Measurements from ENCODE around the gene JPT2. TPM values are rescaled to one million over a fixed set of nuclear protein-coding genes. Genes with fewer than 3 reads are reported as not detected.

The JPT2 gene
- total and polyA plus RNA-seq, 8 donors: 13.4 to 118 (median 37.1) TPM

DNA sequence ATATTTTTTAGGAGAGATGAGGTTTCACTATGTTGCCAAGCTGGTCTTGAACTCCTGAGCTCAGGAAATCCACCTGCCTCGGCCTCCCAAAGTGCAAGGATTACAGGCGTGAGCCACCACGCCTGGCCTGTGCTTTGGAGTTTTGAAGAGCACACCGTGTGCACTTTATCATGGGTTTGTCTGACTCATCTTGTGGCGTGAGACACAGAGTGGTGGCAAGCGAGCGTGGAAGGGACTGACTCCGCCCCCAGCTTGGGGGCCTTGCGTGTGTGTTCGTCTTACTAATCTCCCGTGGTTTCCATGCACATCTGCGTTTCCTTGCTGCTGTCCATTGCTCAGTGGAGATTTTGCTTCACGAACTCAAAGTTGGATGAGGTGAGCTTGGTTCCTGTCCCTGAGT lies 43.0 kb upstream of the JPT2 start:
- H3K4me1 ChIP-seq: peaks cover 11 to 36% (median 22%) of the 10 kb centered on the region in 4 donors
- no peaks in the 10 kb centered on the region for H3K27me3 ChIP-seq
- no peak for DNase-seq
- H3K9me3 ChIP-seq: no peaks in the 10 kb centered on the region
- intact Hi-C loops (cut with DNase I; ENCODE audit: low total_unique reads): no loop called here
- no peak overlapping the region for H3K4me3 ChIP-seq
- TF ChIP-seq EP300 (IDR thresholded peaks at IDR 0.05) (no peak), POLR2AphosphoS5 (IDR thresholded peaks at IDR 0.05) (no peak), POLR2A (IDR thresholded peaks at IDR 0.05) (no peak)
- TF ChIP-seq, protein P1, sequence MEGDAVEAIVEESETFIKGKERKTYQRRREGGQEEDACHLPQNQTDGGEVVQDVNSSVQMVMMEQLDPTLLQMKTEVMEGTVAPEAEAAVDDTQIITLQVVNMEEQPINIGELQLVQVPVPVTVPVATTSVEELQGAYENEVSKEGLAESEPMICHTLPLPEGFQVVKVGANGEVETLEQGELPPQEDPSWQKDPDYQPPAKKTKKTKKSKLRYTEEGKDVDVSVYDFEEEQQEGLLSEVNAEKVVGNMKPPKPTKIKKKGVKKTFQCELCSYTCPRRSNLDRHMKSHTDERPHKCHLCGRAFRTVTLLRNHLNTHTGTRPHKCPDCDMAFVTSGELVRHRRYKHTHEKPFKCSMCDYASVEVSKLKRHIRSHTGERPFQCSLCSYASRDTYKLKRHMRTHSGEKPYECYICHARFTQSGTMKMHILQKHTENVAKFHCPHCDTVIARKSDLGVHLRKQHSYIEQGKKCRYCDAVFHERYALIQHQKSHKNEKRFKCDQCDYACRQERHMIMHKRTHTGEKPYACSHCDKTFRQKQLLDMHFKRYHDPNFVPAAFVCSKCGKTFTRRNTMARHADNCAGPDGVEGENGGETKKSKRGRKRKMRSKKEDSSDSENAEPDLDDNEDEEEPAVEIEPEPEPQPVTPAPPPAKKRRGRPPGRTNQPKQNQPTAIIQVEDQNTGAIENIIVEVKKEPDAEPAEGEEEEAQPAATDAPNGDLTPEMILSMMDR (IDR thresholded peaks at IDR 0.05): no peak
- H3K27ac ChIP-seq: no peak overlapping the region
- 92 to 94% (median 92%) methylated on average over 13 of the region's 13 CpGs for WGBS, 5 donors
- H3K36me3 ChIP-seq: peaks cover 56 to 96% (median 93%) of the 10 kb centered on the region in 4 donors

DNA sequence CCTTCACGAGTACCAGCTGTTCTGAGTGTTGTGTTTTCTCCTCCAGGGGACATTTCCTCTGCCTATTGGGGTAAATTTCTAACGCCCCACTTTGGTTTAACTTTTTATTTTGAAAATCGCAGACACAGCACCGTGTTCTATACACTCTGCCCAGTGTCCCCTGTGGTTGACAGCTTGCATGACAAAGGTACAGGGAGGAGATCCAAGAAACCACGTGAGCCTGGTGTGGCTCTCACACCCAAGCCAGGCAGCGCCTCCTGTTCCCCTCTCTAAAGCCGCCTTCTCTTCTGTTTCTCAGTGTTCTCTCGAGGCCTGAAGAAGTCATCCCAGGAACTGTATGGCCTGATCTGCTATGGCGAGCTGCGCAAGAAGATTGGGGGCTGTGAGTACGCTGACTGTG lies 40.6 kb upstream of the JPT2 start:
- Histone ChIP-seq H3K4me3 (no peak overlapping the region), H3K27me3 (no peaks in the 10 kb centered on the region), H3K4me1 (peaks cover 5 to 11% (median 6%) of the 10 kb centered on the region in 4 donors), H3K36me3 (peaks cover 75 to 99% (median 96%) of the 10 kb centered on the region in 4 donors), H3K9me3 (no peaks in the 10 kb centered on the region), H3K27ac (no peak overlapping the region)
- DNase-seq: no peak
- intact Hi-C loops (cut with DNase I; ENCODE audit: low total_unique reads): no loop called here
- TF ChIP-seq, protein P1 (IDR thresholded peaks at IDR 0.05): no peak
- TF ChIP-seq POLR2A (IDR thresholded peaks at IDR 0.05) (no peak), POLR2AphosphoS5 (IDR thresholded peaks at IDR 0.05) (no peak), EP300 (IDR thresholded peaks at IDR 0.05) (no peak)
- WGBS, 5 donors: 91 to 93% (median 91%) methylated on average over 11 of the region's 11 CpGs

DNA sequence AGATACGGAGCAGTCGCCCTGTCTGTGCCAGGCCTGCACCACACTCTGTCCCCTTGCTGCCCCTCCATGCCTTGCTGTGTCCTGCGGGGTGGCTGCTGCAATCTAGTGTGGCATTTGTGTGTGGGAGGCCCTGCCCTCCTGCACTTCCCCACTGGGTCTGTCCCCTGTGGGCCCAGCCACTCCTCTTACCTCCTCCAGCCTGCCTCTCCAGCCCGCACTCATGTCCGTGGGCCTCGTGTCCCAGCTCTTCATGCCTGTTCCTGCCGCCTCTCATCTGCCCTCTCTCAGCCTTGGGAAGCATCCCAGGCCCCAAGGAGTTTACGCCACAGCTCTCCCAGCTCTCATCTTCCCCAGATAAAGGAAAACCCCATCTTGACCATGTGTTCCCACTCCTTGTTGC lies 39.3 kb upstream of the JPT2 start:
- TF ChIP-seq POLR2A (IDR thresholded peaks at IDR 0.05): no peak
- TF ChIP-seq, protein P1 (IDR thresholded peaks at IDR 0.05): no peak
- TF ChIP-seq POLR2AphosphoS5 (IDR thresholded peaks at IDR 0.05): no peak
- Histone ChIP-seq H3K36me3 (peaks cover 70 to 99% (median 96%) of the 10 kb centered on the region in 4 donors), H3K27me3 (no peaks in the 10 kb centered on the region), H3K9me3 (no peaks in the 10 kb centered on the region), H3K27ac (no peak overlapping the region), H3K4me3 (no peak overlapping the region), H3K4me1 (no peaks in the 10 kb centered on the region)
- DNase-seq: no peak
- 88 to 97% (median 96%) methylated on average over 7 to 8 of the region's 8 CpGs for WGBS, 5 donors
- intact Hi-C loops (cut with DNase I; ENCODE audit: low total_unique reads): no loop called here

DNA sequence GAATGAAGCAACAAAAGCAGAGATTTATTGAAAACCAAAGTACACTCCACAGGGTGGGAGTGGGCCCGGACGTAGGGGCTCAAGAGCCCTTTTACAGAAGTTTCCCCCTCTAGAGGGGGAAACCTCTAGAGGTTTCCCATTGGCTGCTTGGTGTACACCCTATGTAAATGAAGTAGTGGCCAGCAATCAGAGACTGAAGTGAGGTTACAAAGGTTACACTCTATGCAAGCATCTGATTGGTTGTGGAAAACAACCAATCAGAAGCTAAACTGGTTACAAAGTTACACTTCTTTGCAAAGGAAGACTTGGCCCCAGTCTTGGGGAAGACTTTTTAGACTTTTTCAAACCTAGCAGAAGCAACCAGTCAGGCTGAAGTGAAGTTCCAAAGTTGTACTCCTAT lies 38.8 kb upstream of the JPT2 start:
- Histone ChIP-seq H3K27ac (no peak overlapping the region), H3K4me3 (no peak overlapping the region), H3K4me1 (no peaks in the 10 kb centered on the region), H3K9me3 (no peaks in the 10 kb centered on the region), H3K27me3 (no peaks in the 10 kb centered on the region), H3K36me3 (peaks cover 68 to 99% (median 96%) of the 10 kb centered on the region in 4 donors)
- intact Hi-C loops (cut with DNase I; ENCODE audit: low total_unique reads): no loop called here
- no peak for TF ChIP-seq POLR2AphosphoS5 (IDR thresholded peaks at IDR 0.05)
- DNase-seq: no peak
- WGBS, 5 donors: 68 to 78% (median 72%) methylated on average over 2 of the region's 2 CpGs

DNA sequence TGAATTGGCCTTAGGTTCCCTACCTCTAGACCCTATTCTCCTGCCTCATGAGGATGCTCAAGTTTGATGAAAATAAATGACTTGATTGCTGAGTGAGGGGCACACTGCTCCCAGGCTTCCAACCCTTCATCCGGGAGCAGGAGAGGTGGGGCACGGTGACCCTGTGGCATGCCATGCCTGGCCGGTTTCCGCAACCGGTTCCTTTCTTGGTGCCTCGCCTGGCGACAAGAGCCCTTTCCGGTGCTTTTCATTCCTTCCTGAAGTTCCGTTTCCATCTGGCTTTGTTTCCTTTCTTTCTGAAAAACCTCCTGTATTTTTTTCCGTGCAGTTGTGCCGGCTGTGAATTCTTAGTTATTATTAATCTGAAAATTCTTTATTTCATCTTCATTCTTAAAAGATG lies 38.2 kb upstream of the JPT2 start:
- Histone ChIP-seq H3K27ac (no peak overlapping the region), H3K4me3 (no peak overlapping the region), H3K27me3 (no peaks in the 10 kb centered on the region), H3K36me3 (peaks cover 63 to 99% (median 96%) of the 10 kb centered on the region in 4 donors), H3K9me3 (no peaks in the 10 kb centered on the region), H3K4me1 (no peaks in the 10 kb centered on the region)
- 82 to 90% (median 89%) methylated on average over 11 of the region's 11 CpGs for WGBS, 5 donors
- TF ChIP-seq POLR2A (IDR thresholded peaks at IDR 0.05): no peak
- TF ChIP-seq EP300 (IDR thresholded peaks at IDR 0.05): no peak
- TF ChIP-seq, protein P1 (IDR thresholded peaks at IDR 0.05): no peak
- intact Hi-C loops (cut with DNase I; ENCODE audit: low total_unique reads): no loop called here
- DNase-seq: no peak
